Raji (cell line): ENCODE results near the gene TUBA3D.

ENCODE experiments used
- POLR2A ChIP-seq: IDR thresholded peaks from 2 replicates; pipeline ENCODE4 v1.6.1; 2011; ENCODE audit warnings: low read depth, low read length, control low read depth; ENCODE audit not compliant: insufficient read depth

The TUBA3D gene

GRCh38 chr2:131527131-131528001 is 51.4 kb downstream of the TUBA3D start, which contains the start of gene CCDC74A:
Gene CCDC74A, plus strand, starts transcription at chr2:131527888. Its CDS starts 83 bp downstream, at chr2:131527971.
- TF ChIP-seq POLR2A: peak; percentile 30; the same call in 1 of the 2 replicates
